HepG2 (cell line): ENCODE data around the gene OR10V1. TPM values are rescaled to one million over a fixed set of nuclear protein-coding genes. Genes with fewer than 3 reads are reported as not detected.

Experiments
- ATAC-seq: fragments of 200-7000 bp; cut with Tn5 transposase; 3 replicates; pipeline ENCODE4 v1.9.1; 2020; ENCODE audit warnings: mild to moderate bottlenecking, moderate library complexity
- BruUV-seq: library from RNA; stranded (reverse); fragments of 400-500 nt; replicated peaks from 2 replicates; lab custom pipeline; 2021; lab: Mats Ljungman, UMichigan
- CTCF ChIA-PET: fragments of 300-600 bp; formaldehyde crosslinking; extraction: SDS; loops from one replicate; lab custom pipeline; 2021; ENCODE audit warnings: low total read pairs, inconsistent platforms, low intra/inter-chr PET ratio; lab: Yijun Ruan, JAX
- POLR2A ChIA-PET: fragments of 350-600 bp; sonication (Branson Sonifier 250); formaldehyde crosslinking; loops from one replicate; lab custom pipeline; 2020; ENCODE audit warnings: antibody characterized with exemption, inconsistent platforms; lab: Yijun Ruan, JAX
- DNase-seq: peaks from one replicate; pipeline ENCODE4 v3.0.0-alpha.2; 2015; ENCODE audit warnings: low spot score
- FAIRE-seq: peaks from 3 replicates; lab custom pipeline; 2011; peaks lifted over from hg19 to GRCh38; lab: Jason Lieb, UNC
- H2AFZ ChIP-seq: one replicate; pipeline ENCODE4 v1.6.1; 2011; ENCODE audit warnings: low read length, inconsistent platforms
- H3K27ac ChIP-seq: fragments of 300-600 bp; 3 replicates; pipeline ENCODE4 v1.8.0; 2011; ENCODE audit warnings: mixed run types, mild to moderate bottlenecking, mixed read lengths, low read length, inconsistent platforms; ENCODE audit not compliant: insufficient read depth; ENCODE audit errors: extremely low read length
- H3K27me3 ChIP-seq, 2 experiments: fragments of 200-600 bp in 1 of 2; 2 replicates in 1 of 2; 3 replicates in 1 of 2; pipeline versions ENCODE4 v1.6.0 to v1.8.0; 2011; ENCODE audit warnings: low read length in 2 of 2, mild to moderate bottlenecking in 2 of 2, moderate library complexity in 2 of 2, inconsistent platforms in 1 of 2; ENCODE audit not compliant: insufficient read depth in 2 of 2, control insufficient read depth in 1 of 2
- H3K36me3 ChIP-seq, 2 experiments: fragments of 200-600 bp in 1 of 2; replicated peaks in 1 of 2; 2 replicates in 1 of 2; 3 replicates in 1 of 2; pipeline versions ENCODE4 v1.5.1 to v1.8.0; 2011; ENCODE audit warnings: low read length in 2 of 2, inconsistent platforms in 1 of 2; ENCODE audit not compliant: insufficient read depth in 2 of 2, control insufficient read depth in 1 of 2
- H3K4me1 ChIP-seq: 2 replicates; pipeline ENCODE4 v1.5.1; 2012; ENCODE audit warnings: low read length, inconsistent platforms; ENCODE audit not compliant: insufficient read depth
- H3K4me2 ChIP-seq: 2 replicates; pipeline ENCODE4 v1.6.0; 2011; ENCODE audit warnings: low read depth, low read length, inconsistent platforms
- H3K4me3 ChIP-seq, 3 experiments: fragments of 200-600 bp in 1 of 3; sonication (generic), shearing (Covaris generic) in 1 of 3; replicated peaks in 1 of 3; 2 replicates each; pipeline ENCODE4 v1.5.1; 2011 to 2016; ENCODE audit warnings: low read length in 3 of 3, inconsistent platforms in 2 of 3, low read depth in 2 of 3, mild to moderate bottlenecking in 2 of 3, control low read depth in 1 of 3, mixed read lengths in 1 of 3; ENCODE audit not compliant: insufficient read depth in 1 of 3
- H3K79me2 ChIP-seq: one replicate; pipeline ENCODE4 v1.6.1; 2011; ENCODE audit warnings: low read length, inconsistent platforms; ENCODE audit not compliant: insufficient read depth
- H3K9ac ChIP-seq: 2 replicates; pipeline ENCODE4 v1.6.0; 2011; ENCODE audit warnings: mild to moderate bottlenecking, low read depth, low read length, inconsistent platforms; ENCODE audit not compliant: insufficient read depth
- H3K9me3 ChIP-seq: 2 replicates; pipeline ENCODE4 v1.5.1; 2012; ENCODE audit warnings: mild to moderate bottlenecking, low read length
- H4K20me1 ChIP-seq: 2 replicates; pipeline ENCODE4 v1.6.0; 2011; ENCODE audit warnings: inconsistent platforms, mild to moderate bottlenecking, low read length, moderate library complexity; ENCODE audit not compliant: insufficient read depth
- CTCF ChIP-seq: sonication (generic); formaldehyde crosslinking; IDR thresholded peaks from 2 replicates; pipeline ENCODE4 v1.5.0; 2020; ENCODE audit warnings: mild to moderate bottlenecking, missing genetic modification reagents, moderate library complexity
- FOXA3 ChIP-seq: IDR thresholded peaks from 2 replicates; pipeline ENCODE4 v1.6.1; 2016; ENCODE audit warnings: missing genetic modification reagents, missing compliant biosample characterization
- KMT2A ChIP-seq: sonication (generic); formaldehyde crosslinking; IDR thresholded peaks from 2 replicates; pipeline ENCODE4 v1.4.0; 2020; ENCODE audit warnings: missing genetic modification reagents
- MAZ ChIP-seq, 2 experiments: sonication (generic) in 1 of 2; formaldehyde crosslinking in 1 of 2; IDR thresholded peaks; 2 replicates each; pipeline versions ENCODE4 v1.5.0 to v1.6.1; 2012 to 2020; ENCODE audit warnings: low read depth in 2 of 2, mild to moderate bottlenecking in 2 of 2, borderline replicate concordance in 1 of 2, improper control_type of control experiment in 1 of 2, low read length in 1 of 2, missing genetic modification reagents in 1 of 2, moderate library complexity in 1 of 2
- MBNL3 ChIP-seq: fragments of 250-450 bp; sonication (Bioruptor Pico); conservative IDR thresholded peaks from 2 replicates; pipeline ENCODE4 v1.8.0; 2022; ENCODE audit warnings: mild to moderate bottlenecking, inconsistent platforms
- NCOR1 ChIP-seq: fragments of 200-600 bp; sonication (generic); IDR thresholded peaks from 2 replicates; pipeline ENCODE4 v1.7.0; 2017; ENCODE audit warnings: antibody characterized with exemption, low read length, borderline replicate concordance
- POLR2A ChIP-seq, 2 experiments: IDR thresholded peaks; 2 replicates each; pipeline ENCODE4 v1.6.1; 2011; ENCODE audit warnings: low read depth in 2 of 2, low read length in 2 of 2, mild to moderate bottlenecking in 1 of 2, moderate library complexity in 1 of 2; ENCODE audit not compliant: insufficient read depth in 1 of 2
- ZGPAT ChIP-seq: IDR thresholded peaks from 2 replicates; pipeline ENCODE4 v1.6.1; 2016; ENCODE audit warnings: mild to moderate bottlenecking
- ZNF317 ChIP-seq: sonication (generic); formaldehyde crosslinking; IDR thresholded peaks from 2 replicates; pipeline ENCODE4 v1.5.0; 2020; ENCODE audit warnings: mild to moderate bottlenecking, missing genetic modification reagents
- ZNF362 ChIP-seq: sonication (generic); formaldehyde crosslinking; IDR thresholded peaks from 2 replicates; pipeline ENCODE4 v1.4.0; 2020; ENCODE audit warnings: missing genetic modification reagents, mild to moderate bottlenecking, borderline replicate concordance
- ZNF512 ChIP-seq: sonication (generic); formaldehyde crosslinking; IDR thresholded peaks from 2 replicates; pipeline ENCODE4 v1.4.0; 2020; ENCODE audit warnings: mild to moderate bottlenecking, missing genetic modification reagents
- ZNF563 ChIP-seq: sonication (generic); formaldehyde crosslinking; IDR thresholded peaks from 2 replicates; pipeline ENCODE4 v1.8.0; 2022; ENCODE audit warnings: mild to moderate bottlenecking, moderate library complexity, missing genetic modification reagents
- ZNF790 ChIP-seq: sonication (generic); formaldehyde crosslinking; IDR thresholded peaks from 2 replicates; pipeline ENCODE4 v1.8.0; 2022; ENCODE audit warnings: missing genetic modification reagents, mild to moderate bottlenecking, borderline replicate concordance
- WGBS: methylation state at CpG from one replicate; pipeline ENCODE4 v1.1.6; 2017; ENCODE audit warnings: low lambda C conversion rate; 5-methylcytosine and 5-hydroxymethylcytosine counted together
- in situ Hi-C: cut with HindIII; loops from 2 replicates; pipeline ENCODE4 v1.10.0; 2017; ENCODE audit warnings: low pct_unique_long_range_greater_than_20kb; ENCODE audit not compliant: extremely low pct_ligation_motif_present
- intact Hi-C: fragments of 100-400 bp; cut with micrococcal nuclease; formaldehyde crosslinking; loops from one replicate; pipeline ENCODE4 v1.10.0; 2022; ENCODE audit not compliant: unreplicated experiment
- polyA plus RNA-seq, 8 experiments: library from polyadenylated mRNA; depleted of rRNA in 3 of 8; stranded (reverse) in 7 of 8; unstranded in 1 of 8; fragments of >200 nt; fragmentation: Illumina TruSeq in 4 of 8; extraction: Trizol in 4 of 8; gene quantifications; 2 replicates each; pipeline versions ENCODE4 v1.2.1 to v1.2.3, GENCODE V29; 2011 to 2016; ENCODE audit warnings: low read depth in 4 of 8, missing spikeins in 1 of 8, mixed read lengths in 1 of 8; ENCODE audit not compliant: insufficient read depth in 1 of 8
- total RNA-seq, 5 experiments: library from RNA; depleted of rRNA; stranded (reverse); fragments of >200 nt; fragmentation: Illumina TruSeq; extraction: Trizol; gene quantifications; 2 replicates each; pipeline ENCODE4 v1.2.3, GENCODE V29; 2016; ENCODE audit warnings: low read depth in 1 of 5

Gene OR10V1
- total and polyA plus RNA-seq, 2 of the 13 experiments (the other 11 are each of a cell fraction or from before 2014, with no cell fraction given): not detected

GRCh38 chr11:59669611-59670009, 44.0 kb downstream of the OR10V1 start (continued):
- TF ChIP-seq CTCF (CRISPR knock-in tag): no peak
- TF ChIP-seq ZNF317 (CRISPR knock-in tag): peak; percentile 46
- peak; percentile 73; the same call in 1 of the 2 replicates for TF ChIP-seq ZNF790 (CRISPR knock-in tag)

- ATAC-seq (peak; percentile 95), FAIRE-seq (peak; percentile 81), DNase-seq (peak; percentile 95)
- Histone ChIP-seq H3K4me1 (peaks cover 34% of the 10 kb centered on the region), H3K27me3 (no peaks in the 10 kb centered on the region; a peak in 1 of 5 replicates), H4K20me1 (no peaks in the 10 kb centered on the region; the same call in 1 of the 2 replicates), H3K9me3 (no peaks in the 10 kb centered on the region), H2AFZ (no peak within 1 kb of the TSS), H3K79me2 (peaks cover 22% of the 10 kb centered on the region), H3K9ac (peak within 1 kb of the TSS; percentile 84), H3K4me2 (peak within 1 kb of the TSS; percentile 90), H3K4me3 (peak within 1 kb of the TSS; percentile 87 to 99 (median 90)), H3K27ac (peak within 1 kb of the TSS; percentile 83), H3K36me3 (peaks cover 5 to 24% of the 10 kb centered on the region in 2 experiments)
- POLR2A ChIA-PET: interaction anchor here (0.6 to 3.0 kb wide), 17 partner anchors 11 to 1187 kb away, joined by 3 to 42 read pairs (median 4); partner anchors contain the start of genes DTX4, OSBP and PTGDR2
- 2% methylated on average over 20 of the region's 68 CpGs for WGBS
- in situ Hi-C loops: loop anchor here (5.0 kb wide), 1 partner anchor 112 kb away; no protein-coding TSS in a partner anchor
- intact Hi-C loops: loop anchor here (1.0 to 10.0 kb wide), 3 partner anchors 53 to 136 kb away; no protein-coding TSS in a partner anchor
- no TSS peak for BruUV-seq
- CTCF ChIA-PET: interaction anchor here (1.1 kb wide), 1 partner anchor 11 kb away, joined by 3 read pairs; no protein-coding TSS in a partner anchor
- TF ChIP-seq ZNF362 (CRISPR knock-in tag): peak; percentile 85
- peak; percentile 59 for TF ChIP-seq ZGPAT (CRISPR knock-in tag)
- 0 out of 2 replicates have a peak, but pooled peaks have one; percentile 59 for TF ChIP-seq ZNF563
- 0 out of 2 replicates have a peak, but pooled peaks have one; percentile 24 for TF ChIP-seq FOXA3 (CRISPR knock-in tag)
- TF ChIP-seq ZNF317 (CRISPR knock-in tag): peak; percentile 68
- TF ChIP-seq NCOR1: peak; percentile 50; the same call in 1 of the 2 replicates
- TF ChIP-seq MBNL3 (CRISPR knock-in tag): no peak
- peak; percentile 45; the same call in 1 of the 2 replicates for TF ChIP-seq KMT2A (CRISPR knock-in tag)
- no peak; the same call in 1 of the 2 replicates for TF ChIP-seq MAZ (IDR thresholded peaks at IDR 0.05; ENCODE audit: borderline replicate concordance, low read depth, low read length)
- TF ChIP-seq MAZ (CRISPR knock-in tag; IDR thresholded peaks at IDR 0.05; ENCODE audit: low read depth): peak; percentile 68
- TF ChIP-seq POLR2A (IDR thresholded peaks at IDR 0.05; ENCODE audit: insufficient read depth in 1 of 2, low read depth in 2 of 2, low read length in 2 of 2): peak; percentile 57 to 81
- TF ChIP-seq ZNF512 (CRISPR knock-in tag): no peak
These were observed 44.6 kb downstream of the OR10V1 start, which contains the start of gene PATL1 for GRCh38 chr11:59668950-59669610. Gene PATL1 (minus strand): TSS chr11:59669037. CDS start chr11:59668895, 142 bp downstream.
